NCI-H748 (cell line): ENCODE measurements around the gene KIFAP3.

Experiments
- DNase-seq: peaks from one replicate; lab custom pipeline; 2025; ENCODE audit not compliant: unreplicated experiment; lab: John Stamatoyannopoulos, UW

KIFAP3 gene

GRCh38 chr1:169995993-169996392 lies 78.5 kb downstream of the KIFAP3 start:
- DNase-seq: no peak

GRCh38 chr1:169989246-169989645 lies 85.2 kb downstream of the KIFAP3 start:
- no peak for DNase-seq

GRCh38 chr1:169985757-169986156 lies 88.7 kb downstream of the KIFAP3 start:
- DNase-seq: no peak

DNA sequence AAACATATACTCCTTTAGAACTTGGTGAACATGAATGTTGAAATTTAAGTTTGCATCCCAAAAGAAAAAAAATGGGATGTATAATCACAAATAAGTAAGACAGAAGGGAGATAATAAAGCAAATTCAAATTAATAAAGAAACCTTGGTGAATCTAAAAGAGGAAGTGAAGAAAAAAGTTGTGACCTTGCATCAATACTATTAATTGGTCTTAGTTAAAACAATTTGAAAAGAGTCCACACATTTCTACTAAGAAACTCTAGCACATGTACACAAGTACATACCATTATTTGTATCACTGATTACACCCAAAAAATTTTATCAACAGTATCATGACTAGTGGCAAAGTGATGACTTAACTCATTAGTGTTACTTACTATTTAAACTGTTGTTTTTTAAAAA lies 100.4 kb downstream of the KIFAP3 start:
- no peak for DNase-seq

GRCh38 chr1:169970114-169970513 lies 104.4 kb downstream of the KIFAP3 start:
- peak; percentile 0 for DNase-seq

GRCh38 chr1:169968174-169968573 lies 106.3 kb downstream of the KIFAP3 start:
- DNase-seq: no peak

GRCh38 chr1:169964206-169964605 lies 110.3 kb downstream of the KIFAP3 start:
- no peak for DNase-seq

DNA sequence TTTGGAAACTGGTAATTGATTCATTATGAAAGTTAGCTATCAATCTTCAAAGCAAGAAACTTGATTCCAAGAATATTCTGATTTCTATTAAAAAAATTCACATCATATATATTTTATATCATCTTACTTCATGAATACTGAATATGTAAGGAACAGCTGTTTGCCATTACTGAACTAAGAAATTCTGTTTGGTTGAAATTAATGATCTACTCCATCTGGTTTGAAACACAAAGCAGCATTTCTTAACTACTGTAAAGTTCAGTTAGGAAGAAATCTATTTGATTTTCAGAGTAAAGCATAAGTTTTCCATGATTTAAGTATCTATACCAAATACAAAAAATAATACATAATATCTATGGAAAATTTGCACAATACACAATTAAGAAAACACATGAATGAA lies 114.8 kb downstream of the KIFAP3 start:
- no peak for DNase-seq

DNA sequence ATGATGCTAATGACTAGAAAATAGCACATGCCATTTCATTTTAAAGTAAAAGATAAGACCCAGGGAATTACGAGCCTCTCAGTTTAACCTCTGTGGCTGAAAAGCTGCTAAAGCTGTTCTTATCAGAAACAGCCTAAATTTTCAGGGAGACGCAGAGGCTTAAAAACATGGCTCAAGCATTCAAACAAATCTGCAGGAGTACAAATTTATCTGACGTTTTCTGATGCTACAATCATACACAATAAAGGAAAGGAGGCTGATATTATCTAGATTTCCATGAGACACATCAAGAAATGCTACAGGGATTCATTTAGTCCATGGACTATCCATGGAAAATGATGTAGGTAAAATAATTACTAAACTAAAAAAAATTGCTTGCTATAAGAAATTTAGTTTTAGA lies 115.5 kb downstream of the KIFAP3 start:
- no peak for DNase-seq

- no peak for DNase-seq
Measured at GRCh38 chr1:169957884-169958283, 116.6 kb downstream of the KIFAP3 start.

DNA sequence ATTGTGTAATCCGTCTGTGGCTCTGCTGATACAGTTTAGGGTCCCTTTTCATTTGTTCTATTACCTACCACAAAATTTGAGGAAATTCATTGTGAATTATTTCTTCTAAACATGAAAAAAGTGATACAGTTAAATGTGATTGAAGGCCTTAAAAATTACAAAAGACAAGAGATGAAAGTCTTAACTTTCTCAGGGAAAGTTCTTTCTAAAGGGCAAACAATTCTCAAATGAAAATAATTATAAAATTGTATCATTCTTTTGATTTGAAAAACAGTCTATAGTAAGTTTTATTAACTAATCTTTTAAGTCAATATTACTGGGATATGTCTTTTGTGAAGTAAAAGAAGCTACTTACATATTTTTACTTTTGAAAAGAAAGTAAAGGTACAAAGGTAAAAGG lies 123.4 kb downstream of the KIFAP3 start:
- no peak for DNase-seq

GRCh38 chr1:169949139-169949538 lies 125.4 kb downstream of the KIFAP3 start:
- no peak for DNase-seq

DNA sequence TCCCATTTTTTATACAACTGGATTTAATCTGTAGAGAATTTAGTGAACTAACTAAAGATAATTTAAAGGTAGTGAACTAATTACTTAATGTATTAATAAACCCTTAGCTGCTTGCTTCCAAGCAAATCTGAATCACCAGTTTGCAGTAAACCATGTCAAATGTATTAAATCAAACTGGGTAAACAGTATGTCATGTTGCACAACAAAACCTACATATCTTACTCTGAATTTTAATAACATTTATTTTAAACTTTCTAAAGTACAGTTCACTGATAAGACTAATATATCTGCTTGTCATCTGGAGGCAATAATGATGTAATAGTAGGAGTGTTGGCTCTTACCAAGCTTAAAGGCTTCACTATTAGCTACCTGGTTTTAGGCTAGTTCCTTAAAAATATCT lies 128.3 kb downstream of the KIFAP3 start:
- DNase-seq: no peak

GRCh38 chr1:169945181-169945580 lies 129.3 kb downstream of the KIFAP3 start:
- DNase-seq: no peak

DNA sequence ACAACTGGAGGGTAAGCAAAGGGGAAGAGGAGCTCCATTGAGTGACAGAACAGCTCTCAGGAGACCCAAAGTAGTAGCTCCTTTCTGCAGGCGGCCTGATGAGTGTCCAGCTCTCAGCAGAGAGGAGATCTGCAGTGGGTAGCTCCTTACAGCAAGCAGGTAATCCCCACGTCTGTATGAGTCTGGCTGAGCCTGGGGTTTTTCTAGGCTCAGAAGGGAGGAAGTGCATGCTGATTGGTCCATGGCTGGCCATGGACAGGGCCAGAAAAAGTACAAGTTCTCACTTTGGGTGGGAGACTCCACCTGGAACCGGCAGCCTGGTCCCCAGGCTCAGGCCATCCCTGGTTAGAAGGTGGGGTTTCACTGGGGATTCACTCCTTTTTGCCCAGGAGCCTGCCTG lies 129.9 kb downstream of the KIFAP3 start:
- DNase-seq: no peak

- no peak for DNase-seq
Measured at GRCh38 chr1:169943963-169944526, 130.4 kb downstream of the KIFAP3 start.

- no peak for DNase-seq
Measured at GRCh38 chr1:169941982-169942830, 132.3 kb downstream of the KIFAP3 start.

DNA sequence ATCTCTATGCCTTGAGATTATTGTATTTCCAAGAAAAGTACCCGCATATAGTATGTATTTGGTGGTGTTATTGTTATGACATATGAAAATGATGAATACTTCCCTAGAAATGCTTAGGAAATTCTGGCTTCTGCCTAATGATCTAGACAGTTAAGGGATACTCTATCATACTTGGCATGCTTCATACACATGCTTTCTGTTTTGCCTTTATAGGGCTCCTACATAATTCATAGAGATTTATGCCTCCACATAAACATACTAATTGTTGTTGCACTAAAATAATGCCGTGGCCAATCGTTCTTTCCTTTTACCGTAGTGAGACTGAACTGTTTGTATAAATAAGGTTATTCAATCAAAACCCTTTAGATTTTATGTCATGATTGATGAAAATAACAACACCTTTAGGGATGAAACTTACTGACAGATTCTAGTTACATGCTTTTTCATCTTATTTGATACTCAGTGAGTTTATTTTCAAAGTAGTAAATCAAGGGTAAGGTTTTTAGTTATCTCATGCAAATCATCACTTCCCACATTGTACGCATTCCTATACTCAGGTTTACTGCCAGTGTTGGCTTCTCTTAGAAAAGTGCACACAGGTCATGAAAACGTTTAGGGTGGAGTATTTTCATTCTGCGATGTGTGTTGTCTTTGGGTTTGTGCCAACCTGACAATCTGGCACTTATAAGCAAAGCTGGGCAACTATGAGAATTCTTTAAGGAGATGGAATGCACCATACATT lies 140.3 kb downstream of the KIFAP3 start:
- DNase-seq: no peak

DNA sequence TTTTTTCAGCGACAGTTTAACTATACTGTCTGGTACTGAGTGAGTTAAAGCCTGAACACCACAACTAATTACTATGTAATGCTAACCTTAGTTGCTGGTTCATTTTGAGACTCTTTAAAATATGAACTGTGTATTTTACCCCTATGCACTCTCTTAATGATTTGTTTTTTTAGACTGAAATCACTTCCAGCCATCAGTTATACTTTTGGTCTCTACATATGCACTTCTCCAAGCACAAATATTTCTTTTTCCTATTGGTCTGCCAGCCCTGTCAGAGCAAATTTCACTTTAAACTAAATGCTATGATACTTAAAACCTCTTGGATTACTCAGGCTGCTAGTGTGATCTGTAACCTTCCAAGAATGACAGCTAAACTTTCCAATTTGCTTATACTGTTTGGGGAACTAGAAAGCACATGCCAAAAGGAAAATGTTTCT lies 142.7 kb downstream of the KIFAP3 start:
- DNase-seq: no peak

DNA sequence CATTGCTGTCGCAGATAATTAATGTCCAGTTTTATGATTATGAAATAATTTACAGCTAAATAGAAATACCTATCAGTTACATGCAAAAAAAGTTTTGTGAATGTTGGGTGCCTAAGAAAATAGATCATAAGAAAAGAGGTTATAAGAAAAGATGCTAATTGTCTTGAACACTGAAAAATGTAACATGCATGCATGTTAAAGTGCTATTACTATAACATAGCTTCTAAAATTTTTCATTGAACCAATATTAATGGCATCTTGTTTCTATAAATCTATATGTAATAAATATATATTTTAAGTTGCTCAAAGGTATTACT lies 145.3 kb downstream of the KIFAP3 start:
- DNase-seq: no peak

GRCh38 chr1:169928438-169929209 lies 145.9 kb downstream of the KIFAP3 start:
- DNase-seq: peak; percentile 33
